ENCODE data around the gene A2M.

The A2M gene

GRCh38 chr12:9071518-9071917 lies 44.2 kb downstream of the A2M start:
- DNase-seq: no peak

GRCh38 chr12:9070351-9070750 lies 45.4 kb downstream of the A2M start:
- no peak for DNase-seq

GRCh38 chr12:9068600-9068999 lies 47.1 kb downstream of the A2M start:
- DNase-seq: no peak

DNA sequence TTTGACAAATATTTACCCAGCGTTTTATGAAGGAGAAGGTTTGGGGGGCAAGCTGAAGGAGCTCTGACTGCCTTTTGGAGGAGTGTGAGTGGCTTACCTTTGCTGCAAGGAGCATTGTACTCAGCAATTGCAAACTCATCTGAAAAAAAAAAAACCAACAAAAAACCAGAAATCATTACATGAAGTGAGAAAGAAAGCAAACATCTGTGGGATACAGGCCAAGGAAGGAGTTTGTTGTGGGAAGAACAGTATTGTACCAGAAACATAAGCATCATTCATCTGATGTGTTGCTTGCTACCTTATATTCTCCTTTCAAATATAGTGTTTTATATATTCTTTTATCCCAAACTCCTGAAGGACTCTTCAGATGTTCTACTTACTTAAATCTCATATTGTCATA lies 47.6 kb downstream of the A2M start:
- no peak for DNase-seq

GRCh38 chr12:9066755-9067423 lies 48.8 kb downstream of the A2M start:
- DNase-seq: no peak

DNA sequence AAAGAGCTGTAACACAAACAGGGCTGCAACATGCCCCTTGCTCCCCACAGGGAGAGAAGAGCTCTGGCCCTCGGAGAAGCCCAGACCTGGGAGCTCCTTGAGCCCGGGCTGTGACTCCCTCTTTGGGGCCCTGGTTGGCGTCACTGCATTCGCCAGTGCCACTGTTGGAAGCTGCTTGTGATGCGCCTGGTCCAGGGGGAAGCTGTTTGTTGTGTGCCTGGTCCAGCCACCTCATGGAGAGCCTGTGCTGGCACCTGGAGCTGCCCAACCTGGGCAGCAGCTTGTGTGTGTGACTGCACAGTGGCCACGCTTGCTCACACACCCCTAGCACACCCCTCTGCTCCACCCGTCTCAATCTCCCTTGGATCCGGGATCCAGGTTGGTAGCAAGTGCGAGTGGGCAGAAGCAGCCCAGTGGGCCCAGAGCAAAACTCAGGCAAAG lies 49.5 kb downstream of the A2M start:
- DNase-seq: no peak

DNA sequence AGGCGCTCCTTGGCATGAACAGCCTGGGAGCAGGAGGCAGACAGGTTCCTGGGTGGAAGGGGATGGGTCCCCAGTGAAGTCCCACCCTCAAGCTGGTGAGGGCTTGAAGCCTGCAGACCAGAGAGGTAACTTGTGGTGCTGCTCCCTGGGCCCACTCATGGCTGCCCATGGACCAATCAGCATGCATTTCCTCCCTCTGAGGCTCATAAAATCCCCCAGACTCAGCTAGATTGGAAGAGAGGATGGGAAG lies 50.2 kb downstream of the A2M start:
- DNase-seq: no peak

GRCh38 chr12:9064815-9065606 lies 50.7 kb downstream of the A2M start:
- DNase-seq: no peak

DNA sequence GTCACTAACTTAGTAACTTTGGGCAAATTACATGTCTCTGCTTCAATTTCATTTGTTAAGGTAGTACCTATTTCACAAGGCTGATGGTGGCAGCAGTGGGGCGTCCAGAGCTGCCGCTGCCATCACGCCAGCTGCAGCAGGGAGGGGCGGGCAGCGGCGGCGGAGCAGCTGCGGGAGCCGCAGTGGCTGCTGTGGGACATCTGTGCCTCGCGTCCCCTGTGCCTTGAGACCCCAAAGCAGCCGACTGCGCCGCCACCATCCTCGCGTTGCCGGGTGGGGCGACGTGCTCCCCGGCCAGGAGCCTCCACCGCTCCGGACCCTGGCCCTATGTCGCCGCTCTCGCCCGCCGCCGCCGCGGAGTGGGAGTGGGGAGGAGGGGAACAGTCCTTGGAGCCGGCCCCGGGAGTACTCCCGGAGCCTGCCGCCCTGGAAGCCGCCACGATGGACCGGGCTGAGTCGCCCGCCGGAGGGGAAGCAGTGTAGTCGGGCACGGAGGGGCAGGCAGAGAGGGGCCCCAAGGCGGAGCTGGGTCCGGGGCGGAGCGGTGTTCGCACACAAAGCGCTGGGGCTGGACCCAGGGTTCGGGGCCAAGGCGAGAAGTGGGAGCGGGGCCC lies 51.4 kb downstream of the A2M start:
- peak; percentile 62 to 68 for DNase-seq

DNA sequence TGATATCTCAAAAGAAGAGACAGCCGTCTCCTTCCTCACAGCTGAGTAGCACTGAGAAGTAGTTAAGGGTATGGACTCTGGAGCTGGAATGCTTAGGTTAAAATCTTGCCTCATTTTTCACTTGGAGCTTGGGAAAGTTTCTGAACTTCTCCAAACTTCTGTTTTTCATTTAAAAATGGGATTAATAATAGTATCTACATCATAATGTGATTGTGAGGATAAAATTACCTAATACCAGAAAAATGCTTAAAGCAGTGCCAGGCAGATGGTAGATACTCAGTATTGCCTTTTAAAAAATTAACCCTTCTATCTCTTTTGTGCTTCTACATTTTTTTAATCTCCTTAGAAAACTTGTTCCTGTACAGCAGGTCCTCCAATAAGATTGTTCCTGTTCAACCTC lies 63.1 kb downstream of the A2M start:
- DNase-seq: no peak

- no peak for DNase-seq
These were observed 64.6 kb downstream of the A2M start for GRCh38 chr12:9051158-9051550.

DNA sequence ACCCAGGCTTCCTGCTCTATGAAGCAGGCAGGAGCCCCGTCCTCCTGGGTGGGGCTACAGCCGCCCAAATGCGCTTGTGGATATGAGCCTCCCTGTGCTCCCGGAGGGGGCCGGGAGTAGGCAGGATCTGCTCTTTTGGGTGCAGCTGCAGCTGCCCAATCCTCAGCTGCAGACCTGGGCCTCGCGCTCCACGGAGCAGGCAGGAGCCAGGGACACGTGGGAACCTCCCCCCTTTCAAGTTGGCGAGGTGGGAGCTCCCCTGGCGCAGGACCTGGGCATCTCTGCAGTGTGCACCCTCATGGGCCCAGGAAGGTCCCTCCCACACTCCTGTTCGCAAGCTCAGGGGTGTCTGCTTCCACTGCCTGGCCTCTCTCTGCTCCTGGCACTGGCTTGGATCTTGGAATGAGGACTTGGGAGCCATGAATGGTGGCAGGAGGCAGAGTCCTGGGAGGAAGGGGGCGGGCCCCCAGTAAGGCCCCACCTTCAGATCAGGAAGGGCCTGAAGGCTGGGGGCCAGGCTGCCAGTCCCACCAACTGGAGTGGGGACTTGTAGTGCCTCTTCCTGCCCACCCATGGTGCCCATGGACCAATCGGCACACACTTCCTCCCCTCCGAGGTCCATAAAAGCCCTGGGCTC lies 65.1 kb downstream of the A2M start:
- DNase-seq: no peak

DNA sequence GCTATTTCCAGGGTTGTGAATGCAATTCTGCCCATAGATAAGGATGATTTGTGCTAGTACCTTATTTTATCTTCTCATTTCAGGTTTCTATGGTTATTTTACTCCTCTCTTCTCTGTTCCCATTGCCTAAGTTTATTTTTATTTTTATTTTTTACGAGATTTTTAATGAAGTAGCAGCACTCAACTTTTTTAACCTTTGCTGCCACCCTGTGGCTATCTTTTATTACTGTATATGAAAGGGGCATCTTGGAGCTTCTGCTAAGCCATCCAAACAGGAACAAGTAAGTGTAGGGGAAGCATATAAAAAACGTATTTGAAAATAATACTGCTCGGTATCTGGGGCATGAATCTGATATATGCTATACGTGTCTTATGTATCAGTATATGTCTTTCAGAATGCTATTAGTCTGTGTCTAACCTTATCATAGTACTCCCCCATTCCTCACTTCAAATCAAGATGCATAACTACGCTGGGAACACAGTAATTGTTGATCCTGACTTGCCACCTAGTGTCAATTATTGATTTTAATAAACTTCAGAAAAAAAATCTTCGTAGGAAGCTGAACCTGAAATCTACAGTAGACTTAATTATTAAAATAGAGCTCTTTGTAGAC lies 66.1 kb downstream of the A2M start:
- DNase-seq: no peak

- no peak for DNase-seq
These were observed 66.8 kb downstream of the A2M start for GRCh38 chr12:9048930-9049329.

- no peak for DNase-seq
These were observed 68.6 kb downstream of the A2M start for GRCh38 chr12:9047105-9047504.

- DNase-seq: no peak
These were observed 72.0 kb downstream of the A2M start for GRCh38 chr12:9043766-9044165.

GRCh38 chr12:9041321-9041720 lies 74.4 kb downstream of the A2M start:
- no peak for DNase-seq

DNA sequence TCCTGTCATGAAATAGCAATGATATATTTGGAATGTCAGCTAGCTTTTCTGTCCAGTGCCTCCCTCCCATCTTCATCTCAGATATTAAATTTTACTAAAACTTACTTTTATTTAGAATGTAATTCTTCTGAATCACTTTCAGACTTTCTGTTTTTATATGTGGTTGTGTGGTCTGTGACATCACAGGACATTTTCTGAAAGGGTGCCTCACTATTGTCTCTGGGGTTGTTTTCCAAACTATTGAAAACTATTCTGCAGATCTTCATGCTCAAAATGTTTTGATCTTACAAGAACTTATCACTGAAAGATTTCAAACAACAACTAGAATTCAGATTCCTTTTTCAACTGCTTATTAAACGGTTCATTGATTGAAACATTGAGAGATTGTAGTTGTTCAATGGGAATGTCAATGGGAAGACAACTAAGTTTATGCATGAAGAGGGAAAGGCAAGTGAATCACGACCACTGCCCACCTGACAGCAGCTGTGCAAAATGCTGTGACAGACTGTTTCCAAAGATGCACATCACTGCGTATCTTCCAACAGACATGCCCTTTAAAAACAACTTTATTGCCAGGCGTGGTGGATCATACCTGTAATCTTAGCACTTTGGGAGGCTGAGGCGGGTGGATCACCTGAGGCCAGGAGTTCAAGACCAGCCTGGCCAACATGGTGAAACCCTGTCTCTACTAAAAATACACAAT lies 75.1 kb downstream of the A2M start:
- no peak for DNase-seq

- DNase-seq: no peak
These were observed 76.2 kb downstream of the A2M start for GRCh38 chr12:9039397-9039977.

- DNase-seq: no peak
These were observed 78.3 kb downstream of the A2M start for GRCh38 chr12:9037431-9037830.

GRCh38 chr12:9036227-9036626 lies 79.5 kb downstream of the A2M start:
- no peak for DNase-seq

GRCh38 chr12:9034095-9034494 lies 81.6 kb downstream of the A2M start:
- DNase-seq: no peak

Measured in activated T-cell treated with anti-CD3 and anti-CD28 coated beads, Interleukin-2, amount 50 U/mL, for 48 hours (primary cell).